Prostate gland (tissue), 2 donors: ENCODE measurements around the gene EML4.

ENCODE experiments used
- POLR2A ChIP-seq: fragments of 450-650 bp; IDR thresholded peaks from one replicate; pipeline ENCODE4 v1.6.1; 2016; ENCODE audit warnings: antibody characterized with exemption, mild to moderate bottlenecking
- POLR2AphosphoS5 ChIP-seq: sonication (generic); formaldehyde crosslinking; IDR thresholded peaks from one replicate; pipeline ENCODE4 v1.6.1; 2017; ENCODE audit warnings: antibody characterized with exemption
- TF ChIP-seq, protein P1 (sequence below), 4 experiments: fragments of 200-600 bp in 2 of 4; fragments of 450-650 bp in 2 of 4; sonication (generic) in 2 of 4; IDR thresholded peaks; 1 replicate in 3 of 4; 2 replicates in 1 of 4; pipeline ENCODE4 v1.5.1; 2016 to 2019; ENCODE audit warnings: antibody characterized with exemption in 4 of 4, mild to moderate bottlenecking in 2 of 4, moderate library complexity in 2 of 4

GRCh38 chr2:42382144-42382543 is 213.0 kb downstream of the EML4 start:
- TF ChIP-seq, protein P1, sequence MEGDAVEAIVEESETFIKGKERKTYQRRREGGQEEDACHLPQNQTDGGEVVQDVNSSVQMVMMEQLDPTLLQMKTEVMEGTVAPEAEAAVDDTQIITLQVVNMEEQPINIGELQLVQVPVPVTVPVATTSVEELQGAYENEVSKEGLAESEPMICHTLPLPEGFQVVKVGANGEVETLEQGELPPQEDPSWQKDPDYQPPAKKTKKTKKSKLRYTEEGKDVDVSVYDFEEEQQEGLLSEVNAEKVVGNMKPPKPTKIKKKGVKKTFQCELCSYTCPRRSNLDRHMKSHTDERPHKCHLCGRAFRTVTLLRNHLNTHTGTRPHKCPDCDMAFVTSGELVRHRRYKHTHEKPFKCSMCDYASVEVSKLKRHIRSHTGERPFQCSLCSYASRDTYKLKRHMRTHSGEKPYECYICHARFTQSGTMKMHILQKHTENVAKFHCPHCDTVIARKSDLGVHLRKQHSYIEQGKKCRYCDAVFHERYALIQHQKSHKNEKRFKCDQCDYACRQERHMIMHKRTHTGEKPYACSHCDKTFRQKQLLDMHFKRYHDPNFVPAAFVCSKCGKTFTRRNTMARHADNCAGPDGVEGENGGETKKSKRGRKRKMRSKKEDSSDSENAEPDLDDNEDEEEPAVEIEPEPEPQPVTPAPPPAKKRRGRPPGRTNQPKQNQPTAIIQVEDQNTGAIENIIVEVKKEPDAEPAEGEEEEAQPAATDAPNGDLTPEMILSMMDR (IDR thresholded peaks at IDR 0.05): no peak
- TF ChIP-seq POLR2A: no peak
- TF ChIP-seq POLR2AphosphoS5: peak; percentile 24
